A172 (cell line): ENCODE data around the gene CDA. TPM values are rescaled to one million over a fixed set of nuclear protein-coding genes. Genes with fewer than 3 reads are reported as not detected.
"Not testable (repeated sequence)": the region's sequence is repeated elsewhere in the genome, so short reads cannot be mapped to it uniquely, and the experiment has no call there.

ENCODE experiments used
- DNase-seq: peaks from one replicate; pipeline ENCODE4 v3.0.0-alpha.2; 2015; ENCODE audit warnings: low spot score
- total RNA-seq: library from RNA; depleted of rRNA; stranded (reverse); fragments of >200 nt; shearing (Covaris generic); gene quantifications from 2 replicates; pipeline ENCODE4 v1.2.3, GENCODE V29; 2014

Gene CDA
- total RNA-seq, 1 experiment from 2014 or later = 0.96 TPM

DNA sequence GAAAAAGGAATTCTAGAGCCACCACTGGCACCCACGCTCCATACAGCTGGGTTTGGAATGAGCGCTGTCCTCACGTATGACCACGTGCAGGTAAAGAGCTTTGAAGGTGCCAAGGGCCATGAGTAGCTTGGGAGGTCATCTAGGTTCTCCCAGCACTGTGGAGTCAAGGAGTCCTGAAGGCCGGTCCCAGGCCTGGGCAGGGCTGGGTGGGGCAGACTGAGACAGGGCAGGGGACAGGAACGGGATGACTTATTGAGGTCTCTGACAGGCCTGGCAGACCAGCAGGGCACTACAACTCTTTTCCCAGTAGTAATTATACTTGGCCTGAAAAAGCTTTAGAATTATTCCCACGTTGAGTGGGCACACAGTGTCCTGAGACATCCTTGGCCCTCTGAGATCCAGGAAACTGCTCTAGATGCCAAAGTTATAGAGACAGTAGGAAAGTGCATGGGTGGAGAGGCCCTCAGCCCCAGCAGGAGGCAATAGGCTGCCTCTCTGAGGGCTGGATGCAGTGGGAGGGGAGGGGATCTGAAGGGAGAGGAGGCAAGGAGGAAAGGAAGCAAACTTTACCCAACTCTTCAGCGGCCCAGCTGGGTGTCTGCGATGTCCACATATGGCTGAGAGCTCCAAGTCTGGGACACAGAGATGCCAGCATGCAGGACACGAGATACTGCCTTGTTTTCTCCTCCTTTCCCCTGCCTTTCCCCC is 1.8 kb upstream of the CDA start:
- DNase-seq = no peak

DNA sequence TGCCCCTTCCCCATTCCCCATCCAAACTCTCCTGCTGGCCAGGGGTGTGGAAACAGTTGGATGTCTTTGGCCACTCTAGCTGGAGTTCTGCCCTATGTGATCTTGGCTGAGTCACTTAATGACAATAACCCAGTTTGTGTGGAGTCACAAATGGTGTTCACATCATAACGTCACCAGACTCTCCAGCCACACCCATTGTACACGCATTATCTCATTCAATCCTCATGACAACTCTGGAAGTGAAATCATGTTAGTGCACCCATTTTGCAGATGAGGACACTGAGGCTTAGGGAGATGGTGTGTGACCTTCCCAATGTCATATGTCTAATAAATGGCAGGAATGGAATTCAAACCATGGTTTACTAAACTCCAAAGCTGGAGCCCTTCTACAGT is 1.2 kb upstream of the CDA start:
- DNase-seq = peak; percentile 63

DNA sequence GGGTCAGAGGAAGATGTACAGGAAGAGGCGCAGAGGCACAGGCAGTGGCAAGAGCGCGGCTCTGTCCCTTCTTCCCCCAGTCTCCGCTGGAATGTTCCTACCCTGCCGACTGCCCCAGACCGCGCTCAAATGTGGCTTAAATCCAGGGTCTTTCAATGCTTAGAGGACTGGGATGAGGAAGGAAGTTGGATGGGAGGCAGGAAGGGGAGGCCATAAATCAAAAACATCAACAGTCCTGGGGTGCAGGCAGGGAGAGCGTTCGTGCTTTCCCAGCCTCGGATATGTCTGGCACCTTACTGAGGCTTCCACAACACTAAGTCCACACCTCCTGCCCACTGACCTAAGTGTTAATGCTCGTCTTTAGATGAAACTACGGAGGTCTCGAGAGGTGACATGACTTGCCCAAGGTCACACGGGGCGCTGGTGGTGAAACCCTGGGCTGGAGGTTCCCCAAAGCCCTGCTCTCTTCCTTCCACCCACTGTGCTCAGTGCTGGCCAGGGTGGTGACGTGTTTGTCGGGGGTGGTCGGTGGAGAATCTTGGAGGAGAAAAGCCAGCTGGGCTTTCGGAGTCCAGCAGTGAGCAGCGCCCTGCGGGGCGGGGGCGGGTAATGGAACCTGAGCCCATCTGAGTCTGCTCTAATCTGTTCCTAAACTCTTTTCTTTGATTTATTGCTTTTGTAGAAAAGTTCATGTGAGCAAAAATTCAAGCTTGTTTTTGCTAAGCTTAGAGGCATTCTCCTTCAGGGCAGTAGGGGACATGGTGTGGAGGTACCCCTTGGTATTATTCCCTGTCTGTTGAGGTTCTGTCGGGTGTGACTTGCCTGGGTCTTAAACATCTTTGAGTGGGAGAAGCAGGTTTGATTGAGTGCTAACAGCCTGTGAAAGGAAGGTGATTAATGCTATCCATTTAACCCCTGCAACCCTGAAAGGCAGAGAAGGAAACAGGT is 708 bp downstream of the CDA start:
- DNase-seq = no peak

DNA sequence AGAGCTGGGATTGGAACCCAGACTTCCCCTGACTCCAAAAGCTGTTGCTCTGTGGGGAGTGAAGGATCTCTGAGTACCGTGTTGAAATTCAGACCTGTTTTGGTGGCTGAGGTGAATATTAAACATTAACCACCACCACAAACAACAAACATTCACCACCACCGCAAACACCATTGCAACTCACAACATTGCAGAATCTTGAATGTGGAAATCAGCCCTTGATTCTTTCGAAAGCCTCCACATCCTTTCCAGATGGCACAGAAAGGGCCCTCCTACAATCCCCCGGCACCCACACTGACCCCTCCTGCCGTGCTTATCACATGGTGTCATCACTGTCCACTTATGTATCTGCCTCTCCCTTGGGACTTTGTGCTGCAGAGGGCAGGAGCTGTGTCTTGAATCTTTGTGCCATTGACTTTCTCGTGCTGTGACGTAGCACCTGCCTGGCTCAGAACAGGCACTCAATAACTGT is 1.4 kb downstream of the CDA start:
- no peak for DNase-seq

DNA sequence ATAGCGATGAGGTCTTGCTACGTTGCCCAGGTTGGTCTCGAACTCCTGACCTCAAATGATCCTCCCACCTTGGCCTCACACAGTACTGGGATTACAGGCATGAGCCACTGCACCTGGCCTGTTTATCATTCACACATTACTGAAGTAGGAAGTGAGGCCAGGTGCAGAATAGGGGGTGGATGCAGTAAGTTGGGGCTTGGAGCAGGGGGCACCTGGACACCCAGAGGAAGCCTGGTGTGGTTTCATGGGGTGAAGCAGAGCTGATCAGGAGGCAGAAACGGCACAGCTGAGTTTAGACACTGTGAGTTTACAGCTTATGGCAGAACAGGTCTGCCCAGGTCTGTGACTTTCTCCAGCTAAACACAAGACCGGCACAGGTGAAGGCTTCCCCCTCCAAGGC is 4.9 kb downstream of the CDA start:
- no peak for DNase-seq

DNA sequence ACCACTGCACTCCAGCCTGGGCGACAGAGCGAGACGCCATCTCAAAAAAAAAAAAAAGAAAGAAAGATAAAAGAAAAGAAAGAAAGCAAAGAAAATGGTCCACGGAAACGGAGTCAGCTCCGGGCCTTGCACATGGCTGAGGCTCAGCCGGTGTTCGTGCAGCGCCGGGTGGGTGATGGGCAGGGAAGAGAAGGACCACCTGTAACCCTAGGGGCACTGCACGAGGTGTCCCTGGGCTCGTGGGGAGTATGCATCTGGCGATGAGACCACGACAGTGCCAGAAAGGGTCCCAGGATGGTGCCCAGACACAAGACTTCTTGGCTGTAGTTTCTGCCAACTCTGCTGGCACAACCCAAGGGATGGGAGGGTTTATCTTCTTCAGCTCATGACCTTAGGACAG is 5.8 kb downstream of the CDA start:
- DNase-seq = no peak

DNA sequence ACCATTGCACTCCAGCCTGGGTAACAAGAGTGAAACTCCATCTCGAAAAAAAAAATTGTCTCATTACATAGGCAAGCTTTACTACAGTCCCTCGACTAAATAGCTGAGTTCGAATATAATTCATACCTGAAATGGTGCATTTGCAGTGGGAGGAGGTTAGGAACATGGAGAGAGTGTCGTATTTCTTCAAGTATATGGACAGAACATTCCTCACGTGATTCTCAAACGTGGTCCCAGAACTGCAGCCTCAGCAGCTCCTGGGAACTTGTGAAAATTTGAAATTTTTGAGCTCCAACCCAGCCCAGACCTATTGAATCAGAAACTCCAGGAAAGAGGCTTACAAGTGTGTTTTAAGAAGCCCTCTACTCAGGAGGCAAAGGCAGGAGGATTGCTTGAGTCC is 7.2 kb downstream of the CDA start:
- no peak for DNase-seq

DNA sequence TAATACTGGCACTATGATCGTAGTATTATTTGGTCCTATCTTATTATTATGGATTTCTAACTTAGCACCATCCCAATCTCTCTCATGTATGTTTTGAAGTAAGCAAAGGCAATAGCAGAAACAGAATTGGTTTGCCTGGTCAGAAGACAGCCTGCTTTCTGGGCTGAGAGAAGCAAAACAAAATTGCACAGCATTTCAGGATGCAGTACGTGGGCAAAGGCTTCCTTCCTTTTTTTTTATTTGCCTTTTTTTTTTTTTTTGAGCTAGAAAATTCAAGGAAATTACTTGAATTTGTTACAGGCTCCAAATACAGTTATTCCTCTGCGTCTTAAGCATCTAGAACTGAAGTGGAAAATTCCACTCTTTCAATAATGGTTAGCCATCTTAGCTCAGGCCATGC is 8.8 kb downstream of the CDA start:
- DNase-seq = no peak

DNA sequence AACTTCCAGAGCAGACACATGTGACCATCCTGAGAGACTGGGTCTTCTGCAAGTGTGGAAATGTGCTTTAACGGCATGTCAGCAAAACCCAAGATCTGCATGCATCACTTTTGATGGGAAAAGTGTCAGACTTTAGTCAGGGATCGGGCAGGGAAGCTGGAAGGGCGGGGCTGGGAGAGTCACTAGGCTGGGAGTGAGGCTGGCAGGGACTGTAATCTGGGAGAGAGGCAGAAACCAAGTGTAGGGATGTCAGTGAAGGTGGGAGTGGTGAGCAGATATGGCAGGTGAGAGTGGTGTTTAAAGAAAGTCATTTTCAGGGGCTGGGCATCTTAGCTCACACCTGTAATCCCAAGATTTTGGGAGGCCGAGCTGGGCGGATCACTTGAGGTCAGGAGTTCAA is 11.3 kb downstream of the CDA start:
- no peak for DNase-seq

DNA sequence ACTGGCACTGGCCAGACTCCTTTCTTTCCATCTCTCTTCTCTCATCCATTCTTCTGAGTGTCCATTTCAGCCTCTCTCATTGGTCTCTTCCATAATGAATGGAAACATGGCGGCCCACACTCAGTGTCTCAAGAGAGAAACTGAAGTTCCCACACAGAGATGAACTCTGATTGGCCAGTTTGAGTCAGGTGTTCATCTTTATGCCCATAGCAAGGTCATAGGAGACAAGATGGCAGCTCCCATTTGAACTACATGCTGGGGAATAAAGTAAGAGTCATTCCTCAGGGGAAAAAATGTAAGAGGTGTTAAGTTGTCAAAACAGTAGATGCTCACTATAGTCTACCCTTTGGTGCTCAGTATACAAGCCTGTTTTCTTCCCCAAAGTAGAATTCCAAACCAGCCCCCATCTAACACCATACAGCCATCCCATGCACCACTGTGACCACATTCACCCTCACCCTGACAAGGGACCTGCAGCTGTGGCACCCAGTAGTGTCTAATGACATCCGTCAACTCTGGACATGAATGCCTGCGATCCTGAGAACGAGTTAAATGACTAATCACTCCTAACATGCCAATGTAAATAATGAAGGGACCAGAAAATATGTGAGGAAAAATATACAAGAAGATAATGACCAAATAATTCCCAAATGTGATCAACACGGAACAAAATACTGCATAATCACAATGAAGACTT is 12.4 kb downstream of the CDA start:
- DNase-seq = no peak

DNA sequence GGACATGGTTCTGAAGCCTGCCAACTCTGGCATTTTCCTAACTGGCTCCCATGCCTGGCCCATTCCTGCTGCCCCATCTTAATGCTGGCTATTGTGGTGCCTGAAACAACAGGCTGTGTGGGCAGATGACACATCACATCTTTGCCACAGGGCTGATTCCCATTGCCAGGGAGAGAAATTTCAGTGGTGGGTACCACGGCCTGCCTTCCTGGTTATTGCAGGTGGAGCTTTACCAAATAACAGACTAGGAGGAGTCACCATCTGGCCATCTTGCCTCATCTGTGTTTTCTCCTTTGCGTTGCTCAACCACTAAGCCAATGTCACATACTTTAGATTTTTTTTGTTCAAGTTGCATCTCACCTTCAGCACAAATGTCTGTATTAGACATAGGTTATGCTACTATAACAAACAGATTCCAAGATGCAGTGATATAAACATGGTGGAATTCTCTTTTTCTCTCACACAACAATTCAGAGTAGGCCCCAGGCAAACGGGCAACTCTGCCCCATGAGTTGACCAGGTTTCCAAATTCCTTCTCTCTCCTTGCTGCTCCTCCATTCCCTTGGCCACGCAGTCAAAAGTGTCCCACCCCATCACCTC is 14.1 kb downstream of the CDA start:
- no peak for DNase-seq

DNA sequence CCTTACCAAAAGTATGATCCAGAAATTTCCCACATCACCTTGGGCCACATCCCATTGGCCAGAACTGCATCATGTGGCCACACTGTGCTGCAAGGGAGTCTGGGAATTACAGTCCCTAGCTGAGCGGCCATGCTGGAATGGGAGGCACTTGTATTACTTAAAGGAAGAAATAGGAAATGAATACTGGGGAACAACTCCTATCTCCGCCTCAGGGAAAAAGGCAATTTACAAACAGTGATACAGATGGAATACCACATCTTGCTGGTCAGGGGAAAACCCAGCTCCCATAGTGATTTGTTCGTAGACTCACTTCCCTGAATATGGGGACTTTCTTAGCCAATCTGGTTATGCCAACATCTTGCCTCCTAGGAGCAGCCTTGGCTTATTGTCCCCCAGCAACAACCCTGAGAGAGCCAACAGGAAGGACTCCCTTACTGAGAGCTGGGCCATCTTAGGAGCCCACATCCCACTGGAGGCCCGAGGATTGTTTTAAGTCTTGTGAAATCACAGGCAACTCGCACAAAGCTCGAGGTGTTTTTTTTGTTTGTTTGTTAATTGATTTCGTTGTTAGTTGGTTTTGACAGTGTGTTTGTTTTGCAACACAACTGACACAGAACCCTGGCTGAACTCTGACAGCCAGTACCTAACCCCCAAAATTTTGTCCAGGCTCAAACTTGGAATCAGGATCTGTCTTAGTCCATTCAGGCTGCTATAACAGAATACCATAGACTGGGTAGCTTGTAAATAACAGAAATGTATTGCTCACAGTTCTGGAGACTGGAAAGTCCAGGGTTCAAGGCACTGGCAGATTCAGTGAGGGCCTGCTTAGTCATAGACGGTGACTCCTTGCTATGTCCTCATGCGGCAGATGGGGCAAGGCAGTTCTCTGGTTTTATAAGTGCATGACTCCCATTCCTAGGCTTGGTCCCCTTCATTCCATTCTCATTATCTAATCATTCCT is 14.9 kb downstream of the CDA start:
- DNase-seq = peak; percentile 85

DNA sequence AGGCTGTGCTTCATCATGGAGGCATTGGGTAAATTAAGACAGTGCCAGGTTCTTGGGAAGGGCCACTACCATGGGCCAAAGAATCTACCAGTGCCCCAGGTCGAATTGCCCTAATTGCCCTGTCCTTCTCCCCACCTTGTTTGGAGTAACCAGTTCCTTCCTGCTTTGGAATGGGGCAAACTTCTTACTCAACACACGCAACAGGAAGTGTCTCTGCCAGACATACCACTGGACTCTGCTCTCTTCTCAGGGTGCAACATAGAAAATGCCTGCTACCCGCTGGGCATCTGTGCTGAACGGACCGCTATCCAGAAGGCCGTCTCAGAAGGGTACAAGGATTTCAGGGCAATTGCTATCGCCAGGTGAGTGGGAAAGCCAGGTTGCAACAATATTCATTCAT is 15.8 kb downstream of the CDA start:
- DNase-seq = no peak

DNA sequence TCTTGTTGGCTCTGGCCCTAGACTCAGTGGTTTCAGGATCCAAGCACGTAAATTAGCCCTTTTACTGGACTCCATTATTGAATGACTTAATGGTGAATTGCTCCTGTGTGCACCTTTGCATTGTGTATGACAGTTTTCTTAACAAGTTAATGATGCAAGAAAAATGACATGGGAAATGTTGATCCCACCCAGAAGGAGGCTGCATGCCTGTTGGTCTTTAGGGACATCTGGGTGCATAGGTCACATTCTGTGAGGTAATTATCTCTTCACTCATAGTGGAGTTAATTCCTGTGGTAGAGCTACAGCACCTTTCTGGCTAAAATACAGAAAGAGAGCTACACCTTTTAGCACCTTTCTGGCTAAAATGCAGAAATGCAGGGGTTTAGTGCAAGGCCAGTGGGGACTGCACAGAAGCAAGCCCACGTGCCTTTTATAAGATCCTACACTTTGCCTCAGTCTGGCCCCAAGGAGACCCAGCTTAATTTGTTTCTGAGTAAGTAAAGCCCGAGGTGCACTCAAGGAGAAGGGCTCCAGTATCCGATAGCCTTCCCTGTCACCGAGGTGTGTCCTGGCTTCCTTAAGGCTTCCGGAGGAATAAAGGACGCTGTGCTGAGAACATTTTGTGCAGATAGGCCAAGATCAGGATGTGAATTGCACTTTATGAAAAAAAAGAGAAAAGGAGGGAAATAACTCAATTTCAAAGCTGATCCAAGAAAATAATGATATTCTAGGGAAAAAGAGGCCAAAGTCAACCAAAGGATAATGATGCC is 18.1 kb downstream of the CDA start:
- DNase-seq = not testable (repeated sequence)

DNA sequence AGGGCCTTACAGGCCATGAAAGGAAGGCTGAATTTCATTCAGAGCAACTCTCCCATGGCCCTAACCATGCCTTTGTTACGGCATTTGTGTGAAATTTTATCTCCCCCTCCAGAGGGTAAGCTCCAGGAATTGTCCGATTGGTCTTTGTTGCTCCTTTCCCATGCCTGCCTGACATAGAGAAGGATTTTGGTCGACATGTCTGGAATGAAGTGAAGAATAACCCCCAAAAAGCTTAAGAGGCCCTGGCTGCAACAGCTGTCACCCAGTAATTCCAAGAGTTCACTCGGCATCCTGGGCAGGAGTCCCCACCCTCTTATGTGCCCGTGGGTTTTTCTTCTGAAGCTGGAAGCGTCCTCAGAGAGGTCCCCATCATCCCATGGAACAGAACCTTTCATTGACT is 20.6 kb downstream of the CDA start:
- no peak for DNase-seq

DNA sequence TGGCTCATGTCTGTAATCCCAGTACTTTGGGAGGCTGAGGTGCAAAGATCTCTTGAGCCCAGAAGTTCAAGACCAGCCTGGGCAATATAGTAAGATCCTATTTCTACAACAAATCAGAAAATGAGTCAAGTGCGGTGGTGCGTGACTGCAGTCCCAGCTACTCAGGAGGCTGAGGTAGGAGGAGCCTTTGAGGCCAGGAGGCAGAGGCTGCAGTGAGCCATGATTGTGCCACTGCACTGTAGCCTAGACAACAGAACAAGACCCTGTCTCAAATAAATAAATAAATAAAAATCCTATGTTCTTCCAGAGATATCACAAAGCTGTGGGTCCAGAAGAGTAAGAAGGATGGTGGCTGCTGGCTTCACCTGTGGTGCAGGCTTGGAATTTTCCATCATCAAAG is 22.1 kb downstream of the CDA start:
- DNase-seq = no peak

DNA sequence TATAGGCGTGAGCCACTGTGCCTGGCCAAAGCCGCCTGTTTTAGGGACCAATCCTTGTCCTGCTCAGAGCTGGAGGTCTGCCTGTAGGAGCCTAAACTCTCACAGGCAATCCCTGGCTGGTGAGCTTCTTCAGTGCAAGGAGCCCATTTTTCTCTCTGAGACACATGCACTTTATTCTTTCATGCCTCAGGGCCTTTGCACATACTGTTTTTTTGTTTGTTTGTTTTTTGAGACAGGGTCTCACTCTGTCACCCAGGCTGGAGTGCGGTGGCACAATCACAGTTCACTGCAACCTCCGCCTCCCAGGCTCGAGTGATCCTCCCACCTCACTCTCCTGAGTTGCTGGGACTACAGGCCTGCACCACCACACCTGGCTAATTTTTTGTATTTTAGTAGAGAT is 22.8 kb downstream of the CDA start:
- DNase-seq = no peak

DNA sequence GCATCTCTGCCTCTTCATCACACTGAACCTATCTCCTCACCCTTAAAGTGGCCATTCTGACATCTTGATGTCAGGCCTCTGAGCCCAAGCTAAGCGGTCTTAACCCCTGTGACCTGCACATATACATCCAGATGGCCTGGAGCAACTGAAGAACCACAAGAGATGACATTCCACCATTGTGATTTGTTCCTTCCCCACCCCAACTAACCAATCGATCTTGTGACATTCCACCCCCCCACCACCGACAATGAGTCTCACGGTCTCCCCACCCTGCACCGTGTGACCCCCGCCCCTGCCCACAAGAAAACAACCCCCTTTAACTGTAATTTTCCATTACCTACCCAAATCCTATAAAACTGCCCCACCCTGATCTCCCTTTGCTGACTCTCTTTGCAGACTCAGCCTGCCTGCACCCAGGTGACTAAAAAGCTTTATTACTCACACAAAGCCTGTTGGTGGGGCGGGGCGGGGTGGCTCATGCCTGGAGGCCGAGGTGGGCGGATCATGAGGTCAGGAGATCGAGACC is 23.4 kb downstream of the CDA start:
- DNase-seq = peak; percentile 74

DNA sequence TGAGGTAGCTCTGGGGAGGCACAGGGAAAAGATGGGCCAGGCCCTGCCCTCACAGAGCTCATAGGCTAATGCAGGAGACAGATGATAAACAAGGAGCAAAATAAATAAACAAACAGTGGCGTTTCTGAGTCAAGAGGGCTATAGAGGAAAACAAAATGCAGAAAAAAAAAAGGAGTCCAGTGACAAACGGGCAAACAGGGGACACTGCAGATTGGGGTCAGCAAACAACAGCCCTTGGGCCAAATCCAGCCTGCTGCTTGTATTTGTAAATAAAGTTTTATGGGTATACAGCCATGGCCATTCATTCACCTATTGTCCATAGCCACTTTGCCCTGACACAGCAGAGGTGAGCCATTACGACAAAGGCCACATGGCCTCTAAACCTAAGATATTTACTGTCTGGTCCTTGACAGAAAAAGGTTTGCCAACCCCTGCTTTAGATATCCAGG is 25.3 kb downstream of the CDA start:
- DNase-seq = no peak
